HG03103 (cell line): ENCODE results near the gene DBP.

Experiments used
- ATAC-seq: cut with Tn5 transposase; IDR thresholded peaks from one replicate; pipeline ENCODE4 v1.9.1; 2021; ENCODE audit warnings: low read depth; ENCODE audit not compliant: unreplicated experiment

Gene DBP

GRCh38 chr19:48629599-48630295, 7.4 kb downstream of the DBP start:
- ATAC-seq, result no peak

- no peak for ATAC-seq
Measured at GRCh38 chr19:48629297-48629598, 7.9 kb downstream of the DBP start.

GRCh38 chr19:48628486-48629296, 8.5 kb downstream of the DBP start:
- no peak for ATAC-seq

- no peak for ATAC-seq
Measured at GRCh38 chr19:48627865-48628314, 9.3 kb downstream of the DBP start.

- ATAC-seq, result no peak
Measured at GRCh38 chr19:48627201-48627864, 9.8 kb downstream of the DBP start.

GRCh38 chr19:48625891-48626327, 11.3 kb downstream of the DBP start:
- no peak for ATAC-seq

GRCh38 chr19:48624791-48625723, 12.1 kb downstream of the DBP start:
- ATAC-seq, result no peak

GRCh38 chr19:48624067-48624594, 13.0 kb downstream of the DBP start:
- peak; percentile 69 for ATAC-seq

GRCh38 chr19:48623556-48624066, 13.6 kb downstream of the DBP start:
- ATAC-seq, result no peak

GRCh38 chr19:48619692-48620585, 17.2 kb downstream of the DBP start:
- ATAC-seq, result no peak

GRCh38 chr19:48618916-48619691, 18.1 kb downstream of the DBP start, which contains the start of the genes RPL18 and SPHK2:
TSS of gene RPL18 (minus strand) at chr19:48619178. CDS start at chr19:48619143, 35 bp downstream.
TSS of gene SPHK2 (plus strand) at chr19:48619506. CDS start at chr19:48620515, 1,009 bp downstream.
- peak; percentile 71 for ATAC-seq

- no peak for ATAC-seq
Measured at GRCh38 chr19:48618278-48618915, 18.8 kb downstream of the DBP start.

- ATAC-seq, result no peak
Measured at GRCh38 chr19:48617146-48617937, 19.8 kb downstream of the DBP start.

GRCh38 chr19:48616491-48617056, 20.6 kb downstream of the DBP start:
- ATAC-seq, result no peak

- no peak for ATAC-seq
Measured at GRCh38 chr19:48616041-48616436, 21.1 kb downstream of the DBP start.

- ATAC-seq, result no peak
Measured at GRCh38 chr19:48615231-48616040, 21.7 kb downstream of the DBP start.
